OCI-LY3 (cell line): Measurements from ENCODE around the gene ZNF33A.
A peak's percentile ranks its signal among the peaks of the same experiment; 100 is the strongest.
"Not testable (repeated sequence)": the region's sequence is repeated elsewhere in the genome, so short reads cannot be mapped to it uniquely, and the experiment has no call there.

Experiments
- H2AFZ ChIP-seq: fragments of 200-600, 300-600 bp; shearing (Covaris generic); 2 replicates; pipeline ENCODE4 v1.6.0; 2014; ENCODE audit warnings: antibody characterized with exemption, low read depth, low read length
- H3K27ac ChIP-seq: fragments of 200-600, 300-600 bp; sonication (generic); 2 replicates; pipeline ENCODE4 v1.5.1; 2014; ENCODE audit warnings: mild to moderate bottlenecking, low read length, moderate library complexity, mixed read lengths
- H3K27me3 ChIP-seq: fragments of 200-600, 300-600 bp; sonication (generic); 2 replicates; pipeline ENCODE4 v1.6.1; 2014; ENCODE audit warnings: low read depth, low read length, mixed read lengths
- H3K36me3 ChIP-seq: fragments of 200-600, 300-600 bp; sonication (generic); replicated peaks from 2 replicates; pipeline ENCODE3; 2014; ENCODE audit warnings: low read depth, low read length, mixed read lengths
- H3K4me1 ChIP-seq: fragments of 300-600, 200-600 bp; sonication (generic); 2 replicates; pipeline ENCODE4 v1.6.1; 2014; ENCODE audit warnings: low read length, mixed read lengths
- H3K4me2 ChIP-seq: fragments of 200-600, 300-600 bp; sonication (generic); 2 replicates; pipeline ENCODE4 v1.6.1; 2014; ENCODE audit warnings: low read length, mixed read lengths
- H3K4me3 ChIP-seq: fragments of 300-600, 200-600 bp; sonication (generic); 2 replicates; pipeline ENCODE4 v1.5.1; 2014; ENCODE audit warnings: antibody characterized with exemption, mild to moderate bottlenecking, low read length, moderate library complexity
- H3K79me2 ChIP-seq: fragments of 300-600, 200-600 bp; shearing (Covaris generic); 2 replicates; pipeline ENCODE4 v1.6.1; 2014; ENCODE audit warnings: mild to moderate bottlenecking, low read length, mixed read lengths
- H3K9ac ChIP-seq: fragments of 300-600, 200-600 bp; shearing (Covaris generic); 2 replicates; pipeline ENCODE4 v1.6.0; 2014; ENCODE audit warnings: mild to moderate bottlenecking, low read length, moderate library complexity
- H3K9me3 ChIP-seq: fragments of 200-600, 300-600 bp; shearing (Covaris generic); 2 replicates; pipeline ENCODE4 v1.6.1; 2014; ENCODE audit warnings: low read length, mixed read lengths; ENCODE audit not compliant: insufficient read depth
- H4K20me1 ChIP-seq: fragments of 200-600, 300-600 bp; sonication (generic); 2 replicates; pipeline ENCODE4 v1.6.1; 2016; ENCODE audit warnings: low read length, mixed read lengths; ENCODE audit not compliant: insufficient read depth
- EZH2phosphoT487 ChIP-seq: fragments of 200-600 bp; shearing (Covaris generic); IDR thresholded peaks from 2 replicates; pipeline ENCODE4 v1.6.1; 2018; ENCODE audit warnings: antibody characterized with exemption, mixed run types, low read depth
- TF ChIP-seq, protein P1 (sequence below): fragments of 200-600, 300-600 bp; sonication (generic); IDR thresholded peaks from 2 replicates; pipeline ENCODE4 v1.5.1; 2014; ENCODE audit warnings: antibody characterized with exemption, low read length, low read depth

Gene ZNF33A

DNA sequence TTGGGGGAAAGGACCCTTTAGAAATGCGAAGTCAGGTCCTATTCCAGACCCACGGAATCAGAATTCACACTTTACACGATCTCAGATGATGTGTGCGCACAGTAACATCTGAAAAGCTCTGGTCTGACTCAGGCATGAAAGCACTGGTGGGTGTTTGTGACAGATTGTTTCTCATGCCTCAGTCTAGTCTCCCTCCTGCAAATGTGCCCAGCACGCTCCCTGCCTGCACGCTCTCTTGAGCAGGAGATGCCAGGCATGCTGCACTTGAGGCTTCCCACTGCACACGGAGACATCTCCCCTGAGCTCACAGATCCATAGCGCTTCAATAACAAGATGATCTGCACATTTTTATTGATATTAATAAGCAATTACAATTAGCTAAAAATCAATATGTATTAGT is 60.0 kb downstream of the ZNF33A start:
- H3K27ac ChIP-seq, result no peak overlapping the region
- H3K9me3 ChIP-seq, result no peaks in the 10 kb centered on the region
- no peak overlapping the region for H2AFZ ChIP-seq
- no peaks in the 10 kb centered on the region for H3K36me3 ChIP-seq
- no peak overlapping the region for H3K4me3 ChIP-seq
- no peaks in the 10 kb centered on the region for H3K27me3 ChIP-seq
- H3K4me2 ChIP-seq, result no peak overlapping the region
- H3K9ac ChIP-seq, result no peak overlapping the region
- H4K20me1 ChIP-seq, result no peaks in the 10 kb centered on the region
- TF ChIP-seq EZH2phosphoT487, result no peak
- H3K79me2 ChIP-seq, result no peaks in the 10 kb centered on the region
- peaks cover 20% of the 10 kb centered on the region for H3K4me1 ChIP-seq

DNA sequence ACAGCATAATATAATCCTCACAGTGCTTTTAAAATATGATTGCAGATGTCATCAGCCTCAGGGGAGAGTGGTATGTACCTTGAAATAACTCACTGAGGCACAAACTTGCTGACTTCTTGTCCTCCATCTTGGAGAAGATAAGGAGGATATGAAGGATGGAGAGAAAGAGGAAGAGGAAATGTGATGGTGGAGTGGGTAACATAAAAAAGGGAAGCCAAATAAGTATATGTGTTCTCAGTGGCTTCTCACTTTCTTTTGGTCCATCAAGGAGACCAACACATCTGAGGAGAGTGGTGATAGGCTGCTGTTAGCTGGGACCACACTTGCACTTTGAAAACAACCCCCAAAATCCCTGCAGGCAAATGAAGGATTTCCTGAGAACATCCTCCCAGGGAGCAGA is 62.1 kb downstream of the ZNF33A start:
- Histone ChIP-seq H2AFZ (no peak overlapping the region), H3K27me3 (no peaks in the 10 kb centered on the region), H3K27ac (no peak overlapping the region; the same call in 1 of the 2 replicates), H3K9me3 (no peaks in the 10 kb centered on the region), H3K36me3 (no peaks in the 10 kb centered on the region), H4K20me1 (no peaks in the 10 kb centered on the region), H3K4me2 (peak overlapping the region; percentile 5; the same call in 1 of the 2 replicates), H3K79me2 (no peaks in the 10 kb centered on the region), H3K4me1 (peaks cover 10% of the 10 kb centered on the region), H3K4me3 (no peak overlapping the region), H3K9ac (no peak overlapping the region)
- no peak for TF ChIP-seq EZH2phosphoT487
- TF ChIP-seq, protein P1, sequence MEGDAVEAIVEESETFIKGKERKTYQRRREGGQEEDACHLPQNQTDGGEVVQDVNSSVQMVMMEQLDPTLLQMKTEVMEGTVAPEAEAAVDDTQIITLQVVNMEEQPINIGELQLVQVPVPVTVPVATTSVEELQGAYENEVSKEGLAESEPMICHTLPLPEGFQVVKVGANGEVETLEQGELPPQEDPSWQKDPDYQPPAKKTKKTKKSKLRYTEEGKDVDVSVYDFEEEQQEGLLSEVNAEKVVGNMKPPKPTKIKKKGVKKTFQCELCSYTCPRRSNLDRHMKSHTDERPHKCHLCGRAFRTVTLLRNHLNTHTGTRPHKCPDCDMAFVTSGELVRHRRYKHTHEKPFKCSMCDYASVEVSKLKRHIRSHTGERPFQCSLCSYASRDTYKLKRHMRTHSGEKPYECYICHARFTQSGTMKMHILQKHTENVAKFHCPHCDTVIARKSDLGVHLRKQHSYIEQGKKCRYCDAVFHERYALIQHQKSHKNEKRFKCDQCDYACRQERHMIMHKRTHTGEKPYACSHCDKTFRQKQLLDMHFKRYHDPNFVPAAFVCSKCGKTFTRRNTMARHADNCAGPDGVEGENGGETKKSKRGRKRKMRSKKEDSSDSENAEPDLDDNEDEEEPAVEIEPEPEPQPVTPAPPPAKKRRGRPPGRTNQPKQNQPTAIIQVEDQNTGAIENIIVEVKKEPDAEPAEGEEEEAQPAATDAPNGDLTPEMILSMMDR, result no peak

DNA sequence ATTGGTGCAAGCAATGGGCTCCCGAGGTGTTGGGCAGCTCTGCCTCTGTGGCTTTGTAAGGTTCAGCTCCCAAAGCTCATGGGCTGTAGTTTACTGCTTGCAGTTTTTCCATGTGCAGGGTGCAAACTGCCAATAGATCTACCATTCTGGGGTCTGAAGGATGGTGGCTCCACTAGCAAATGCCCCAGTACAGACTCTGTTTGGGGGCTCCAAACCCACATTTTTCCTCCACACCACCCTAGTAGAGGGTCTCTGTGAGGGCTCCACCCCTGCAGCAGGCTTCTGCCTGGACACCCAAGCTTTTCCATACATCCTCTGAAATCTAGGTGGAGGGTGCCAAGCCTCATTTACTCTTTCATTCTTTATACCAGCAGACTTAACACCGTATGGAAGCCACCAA is 66.2 kb downstream of the ZNF33A start:
- Histone ChIP-seq H3K4me2 (no peak overlapping the region), H3K9me3 (no peaks in the 10 kb centered on the region), H3K4me1 (peaks cover 10% of the 10 kb centered on the region), H3K9ac (no peak overlapping the region), H4K20me1 (no peaks in the 10 kb centered on the region), H3K27ac (no peak overlapping the region), H3K4me3 (no peak overlapping the region), H2AFZ (no peak overlapping the region), H3K27me3 (no peaks in the 10 kb centered on the region), H3K36me3 (no peaks in the 10 kb centered on the region), H3K79me2 (no peaks in the 10 kb centered on the region)
- TF ChIP-seq, protein P1, result no peak
- TF ChIP-seq EZH2phosphoT487, result no peak

DNA sequence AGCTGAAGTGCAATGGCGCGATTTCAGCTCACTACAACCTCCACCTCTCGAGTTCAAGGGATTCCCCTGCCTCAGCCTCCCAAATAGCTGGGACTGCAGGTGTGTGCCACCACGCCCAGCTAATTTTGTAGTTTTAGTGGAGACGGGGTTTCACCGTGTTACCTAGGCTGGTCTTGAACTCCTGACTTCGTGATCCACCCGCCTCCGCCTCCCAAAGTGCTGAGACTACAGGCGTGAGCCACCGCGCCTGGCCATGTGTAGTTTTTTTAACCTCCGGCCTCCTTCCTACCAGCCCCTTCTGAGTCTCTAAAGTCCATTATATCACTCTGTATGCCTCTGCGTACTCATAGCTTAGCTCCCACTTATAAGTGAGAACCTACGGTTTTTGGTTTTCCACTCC is 82.8 kb downstream of the ZNF33A start:
- H4K20me1 ChIP-seq, H3K27me3 ChIP-seq, H3K4me1 ChIP-seq, H3K27ac ChIP-seq, H3K9me3 ChIP-seq: not testable (repeated sequence)
- Histone ChIP-seq H2AFZ (peak overlapping the region; percentile 95), H3K36me3 (peaks cover 13% of the 10 kb centered on the region), H3K4me3 (peak overlapping the region; percentile 91), H3K79me2 (peaks cover 14% of the 10 kb centered on the region), H3K9ac (peak overlapping the region; percentile 50; the same call in 1 of the 2 replicates), H3K4me2 (peak overlapping the region; percentile 85)

DNA sequence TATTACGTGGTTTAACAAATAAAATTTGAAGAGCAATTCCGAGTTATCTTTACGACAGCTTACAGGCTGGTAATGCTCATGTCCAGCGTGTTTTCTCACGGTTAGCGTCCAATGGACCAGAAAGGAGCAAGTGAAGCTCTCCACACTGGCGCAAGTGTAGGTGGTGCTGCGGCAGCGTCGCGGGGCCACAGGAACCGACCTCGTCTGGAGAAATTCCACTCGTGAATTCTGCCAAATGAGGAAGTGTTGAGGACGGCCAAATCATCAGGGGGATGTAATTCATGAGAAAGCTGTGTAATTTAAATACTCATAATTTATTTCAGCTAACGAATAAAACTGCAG is 83.3 kb downstream of the ZNF33A start:
- Histone ChIP-seq H3K36me3 (peaks cover 13% of the 10 kb centered on the region), H3K27me3 (no peaks in the 10 kb centered on the region), H4K20me1 (no peaks in the 10 kb centered on the region), H2AFZ (peak overlapping the region; percentile 95), H3K4me3 (peak overlapping the region; percentile 91), H3K9me3 (no peaks in the 10 kb centered on the region), H3K79me2 (peaks cover 14% of the 10 kb centered on the region), H3K9ac (peak overlapping the region; percentile 50), H3K4me1 (peaks cover 7% of the 10 kb centered on the region; the same call in 1 of the 2 replicates), H3K27ac (no peak overlapping the region), H3K4me2 (peak overlapping the region; percentile 85)
- TF ChIP-seq, protein P1, result no peak
- no peak for TF ChIP-seq EZH2phosphoT487
